Peyer's patch (tissue), 4 donors: ENCODE data around the gene TNIK.

Experiments
- CTCF ChIP-seq, 6 experiments: fragments of 450-650 bp in 4 of 6; fragments of 200-600 bp in 2 of 6; sonication (generic) in 1 of 6; IDR thresholded peaks; one replicate each; pipeline ENCODE4 v1.5.1; 2017 to 2019; ENCODE audit warnings: antibody characterized with exemption in 6 of 6, mild to moderate bottlenecking in 3 of 6, moderate library complexity in 1 of 6
- POLR2A ChIP-seq, 2 donors: fragments of 450-650 bp; IDR thresholded peaks; one replicate each; pipeline ENCODE4 v1.5.1; 2017; ENCODE audit warnings: antibody characterized with exemption in 2 of 2, mild to moderate bottlenecking in 2 of 2, moderate library complexity in 2 of 2

DNA sequence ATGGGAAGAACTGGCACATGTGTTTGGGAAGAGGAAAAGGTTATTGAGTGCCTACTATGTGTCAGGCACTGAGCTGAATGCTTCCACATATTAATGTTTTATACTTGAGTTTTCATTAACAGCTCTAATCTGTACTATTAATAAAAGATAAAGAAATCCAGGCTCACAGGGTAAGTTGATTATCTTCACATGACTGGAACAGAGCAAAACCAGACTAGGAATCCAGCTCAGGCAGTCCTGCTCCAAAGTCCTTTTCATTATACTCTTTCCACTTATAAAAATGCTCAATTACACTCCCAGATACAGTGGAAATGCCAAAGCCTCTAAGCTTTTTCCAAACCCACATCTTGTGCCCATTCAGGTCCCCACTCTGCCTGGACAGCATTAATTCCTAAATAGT lies 97.6 kb downstream of the TNIK start:
- TF ChIP-seq CTCF (IDR thresholded peaks at IDR 0.05) = no peak
- no peak for TF ChIP-seq POLR2A (IDR thresholded peaks at IDR 0.05)
